Stimulated activated CD4-positive, alpha-beta T cell treated with anti-CD3 and anti-CD28 coated beads, Interleukin-15, amount 100 ng/mL, for 1 hour (primary cell): ENCODE results near the gene YWHAH.

ENCODE experiments used
- DNase-seq, 2 donors: peaks; one replicate each; pipeline ENCODE4 v3.0.0-alpha.2; 2020; ENCODE audit warnings: low read depth in 1 of 2, low spot score in 1 of 2

Gene YWHAH

DNA sequence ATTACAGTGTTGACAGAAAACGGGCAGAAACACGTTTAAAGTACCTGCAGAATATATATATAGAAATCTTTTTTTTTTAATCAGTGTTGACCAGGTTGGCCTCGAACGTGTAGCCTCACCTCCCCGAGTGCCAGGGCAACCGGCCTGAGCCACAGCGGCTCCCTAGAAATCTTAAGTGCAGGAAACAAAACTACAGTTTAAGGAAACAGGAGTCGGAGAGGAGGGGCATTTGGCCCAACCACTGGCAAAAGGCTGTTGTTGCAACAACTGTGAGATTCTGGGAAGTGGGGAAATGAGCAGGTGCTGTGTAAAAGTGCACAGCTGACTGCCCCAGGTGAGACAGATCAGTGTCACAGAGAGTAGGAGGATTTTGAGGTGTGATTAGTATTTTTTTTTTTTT, 3.7 kb downstream of the YWHAH start:
- no peak for DNase-seq

DNA sequence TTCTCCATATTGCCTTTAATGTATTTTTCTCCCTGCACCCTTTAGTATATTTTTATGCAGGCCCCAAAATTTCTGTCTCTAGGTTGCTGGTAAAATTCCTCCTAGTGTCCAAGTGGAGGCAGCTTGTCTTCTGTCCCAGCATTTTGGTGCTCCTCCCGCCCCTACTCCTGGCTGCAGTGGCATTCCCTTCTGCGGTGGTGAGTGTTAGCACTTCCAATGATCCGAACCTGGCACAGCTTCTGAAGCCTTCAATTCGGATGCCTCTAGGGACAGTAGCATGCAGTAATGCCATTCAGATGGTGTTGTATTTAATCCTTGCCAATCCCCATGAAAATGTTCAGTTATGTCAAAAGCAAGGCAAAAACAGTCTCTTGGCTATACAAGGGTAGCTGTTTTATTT, 5.9 kb downstream of the YWHAH start:
- DNase-seq = no peak

DNA sequence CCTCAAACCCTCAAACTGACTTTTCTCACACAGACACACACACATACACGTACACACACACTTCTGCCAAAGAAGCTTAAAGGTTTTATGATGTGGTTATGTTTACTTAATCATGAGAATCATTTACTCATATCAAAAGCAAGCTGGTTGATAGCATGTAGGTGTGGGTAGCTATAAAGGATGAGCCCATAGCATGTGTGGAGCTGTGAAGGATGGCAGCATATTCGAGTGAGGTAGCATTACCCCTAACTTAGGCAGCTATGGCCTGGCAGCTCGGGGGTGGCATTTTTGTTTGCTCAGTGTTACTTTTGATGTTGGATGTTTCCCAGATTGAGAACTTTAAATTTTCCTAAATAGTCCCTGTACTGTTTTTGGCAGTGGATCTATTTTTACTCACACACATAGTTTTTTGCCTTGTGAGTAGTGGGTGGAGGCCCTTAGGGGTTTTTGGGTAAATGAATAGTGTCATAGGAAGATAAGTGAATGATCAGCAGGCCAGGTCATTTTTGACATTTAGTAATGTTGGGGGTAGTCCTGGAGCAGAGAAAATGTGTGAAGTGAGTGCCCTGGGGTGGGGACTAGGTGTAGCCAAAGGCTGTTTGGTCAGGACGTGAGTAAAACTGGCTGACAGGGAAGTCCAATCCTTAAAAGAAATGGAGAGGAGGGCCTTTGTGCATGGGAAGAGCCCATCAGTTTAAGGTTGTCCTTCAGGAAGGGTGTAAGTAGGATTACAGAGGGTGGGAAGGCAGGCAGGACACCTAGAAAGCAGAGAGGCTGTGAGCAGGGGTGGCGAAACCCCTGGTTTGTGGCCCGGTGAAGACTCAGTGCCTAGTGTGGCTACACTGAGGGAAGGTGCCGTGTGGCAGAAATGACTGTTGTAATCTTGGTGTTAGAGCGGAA, 7.1 kb downstream of the YWHAH start:
- DNase-seq = no peak

- no peak for DNase-seq
These were observed 7.7 kb downstream of the YWHAH start for GRCh38 chr22:31952094-31952401.

GRCh38 chr22:31952472-31952871, 8.1 kb downstream of the YWHAH start:
- no peak for DNase-seq

DNA sequence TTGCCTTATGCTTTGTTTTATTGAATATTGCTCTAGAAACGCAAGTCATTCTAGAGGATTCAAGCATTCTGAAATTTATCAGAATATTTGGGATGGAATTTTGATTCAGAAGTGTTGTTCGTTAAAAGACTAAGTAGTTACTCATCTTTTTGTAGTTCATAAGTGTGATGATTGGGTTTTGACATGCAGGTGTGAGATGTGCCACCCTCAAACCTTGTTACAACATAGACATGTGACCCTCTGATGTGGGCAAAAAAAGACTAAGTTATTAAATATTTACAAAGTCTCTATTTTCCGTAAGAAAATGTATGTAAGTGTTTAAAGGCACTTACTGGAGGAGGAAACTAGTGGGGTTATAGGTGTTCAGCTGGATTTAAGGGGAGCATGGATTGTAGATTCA, 8.9 kb downstream of the YWHAH start:
- no peak for DNase-seq

DNA sequence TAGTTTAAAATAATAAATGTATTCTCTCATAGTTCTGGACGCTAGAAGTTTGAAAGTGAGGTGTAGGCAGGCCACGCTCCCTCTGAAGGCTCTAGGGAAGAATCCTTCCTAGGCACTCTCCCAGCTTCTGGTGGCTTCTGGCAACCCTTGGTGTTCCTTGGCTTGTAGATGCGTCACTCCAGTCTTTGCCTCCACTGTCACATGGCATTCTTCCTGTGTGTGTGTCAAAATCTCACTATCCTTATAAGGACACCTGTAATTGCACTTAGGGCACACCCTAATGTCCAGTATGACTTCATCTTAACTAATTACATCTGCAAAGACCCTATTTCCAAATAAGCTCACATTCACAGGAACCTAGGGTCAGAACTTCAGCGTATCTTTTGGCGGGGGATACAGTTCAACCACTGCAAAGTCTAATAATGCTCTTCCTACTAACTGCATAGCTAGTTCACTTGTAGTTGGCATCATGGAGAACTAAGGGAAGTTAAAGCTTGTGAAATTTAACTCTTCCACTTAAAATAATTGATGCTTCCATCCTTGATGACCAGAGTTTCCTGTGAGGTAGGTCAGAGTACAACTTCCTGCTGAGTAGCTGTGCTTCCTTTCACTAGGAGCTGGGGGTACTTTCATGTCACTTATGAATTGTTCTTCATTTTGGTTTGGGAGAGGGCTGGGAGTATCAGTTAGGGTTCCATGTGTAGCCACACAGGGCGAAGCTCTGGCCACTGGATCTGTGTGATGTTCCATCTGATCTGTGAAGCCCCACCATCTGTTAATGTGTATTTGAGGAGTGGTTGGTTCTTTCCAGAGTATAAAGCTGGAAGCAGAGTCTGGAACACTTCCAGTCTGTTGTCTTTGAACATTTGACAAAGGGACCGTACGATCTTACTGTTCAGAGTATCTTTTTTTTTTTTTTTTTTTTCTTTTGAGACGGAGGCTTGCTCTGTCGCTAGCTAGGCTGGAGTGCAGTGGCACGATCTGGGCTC, 10.5 kb downstream of the YWHAH start:
- DNase-seq = no peak

- no peak for DNase-seq
These were observed 12.0 kb downstream of the YWHAH start for GRCh38 chr22:31956360-31956759.

- no peak for DNase-seq
These were observed 13.7 kb downstream of the YWHAH start for GRCh38 chr22:31957970-31958594.

- DNase-seq = no peak
These were observed 14.4 kb downstream of the YWHAH start for GRCh38 chr22:31958625-31959239.

- no peak for DNase-seq
These were observed 16.4 kb downstream of the YWHAH start for GRCh38 chr22:31960767-31961166.

GRCh38 chr22:31962387-31963125, 18.2 kb downstream of the YWHAH start:
- no peak for DNase-seq

DNA sequence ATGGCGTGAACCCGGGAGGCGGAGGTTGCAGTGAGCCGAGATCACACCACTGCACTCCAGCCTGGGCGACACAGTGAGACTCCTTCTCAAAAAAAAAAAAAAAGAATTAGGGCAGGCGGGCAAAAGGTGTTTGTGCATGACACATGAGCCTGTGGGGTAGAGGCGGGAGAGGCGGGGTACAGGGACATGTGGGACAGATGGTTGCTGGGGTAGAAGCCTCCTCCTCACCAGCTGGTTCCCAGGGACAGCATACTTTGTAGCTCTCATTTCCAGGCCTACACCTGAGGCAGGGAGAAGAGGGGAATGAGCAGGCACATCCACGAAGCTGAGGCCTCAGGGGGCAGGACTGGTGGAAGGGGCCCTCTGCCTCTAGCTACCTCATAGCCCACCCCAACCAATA, 23.7 kb downstream of the YWHAH start:
- DNase-seq = no peak

- peak; percentile 39 to 45 for DNase-seq
These were observed 25.6 kb downstream of the YWHAH start for GRCh38 chr22:31969789-31970489.

DNA sequence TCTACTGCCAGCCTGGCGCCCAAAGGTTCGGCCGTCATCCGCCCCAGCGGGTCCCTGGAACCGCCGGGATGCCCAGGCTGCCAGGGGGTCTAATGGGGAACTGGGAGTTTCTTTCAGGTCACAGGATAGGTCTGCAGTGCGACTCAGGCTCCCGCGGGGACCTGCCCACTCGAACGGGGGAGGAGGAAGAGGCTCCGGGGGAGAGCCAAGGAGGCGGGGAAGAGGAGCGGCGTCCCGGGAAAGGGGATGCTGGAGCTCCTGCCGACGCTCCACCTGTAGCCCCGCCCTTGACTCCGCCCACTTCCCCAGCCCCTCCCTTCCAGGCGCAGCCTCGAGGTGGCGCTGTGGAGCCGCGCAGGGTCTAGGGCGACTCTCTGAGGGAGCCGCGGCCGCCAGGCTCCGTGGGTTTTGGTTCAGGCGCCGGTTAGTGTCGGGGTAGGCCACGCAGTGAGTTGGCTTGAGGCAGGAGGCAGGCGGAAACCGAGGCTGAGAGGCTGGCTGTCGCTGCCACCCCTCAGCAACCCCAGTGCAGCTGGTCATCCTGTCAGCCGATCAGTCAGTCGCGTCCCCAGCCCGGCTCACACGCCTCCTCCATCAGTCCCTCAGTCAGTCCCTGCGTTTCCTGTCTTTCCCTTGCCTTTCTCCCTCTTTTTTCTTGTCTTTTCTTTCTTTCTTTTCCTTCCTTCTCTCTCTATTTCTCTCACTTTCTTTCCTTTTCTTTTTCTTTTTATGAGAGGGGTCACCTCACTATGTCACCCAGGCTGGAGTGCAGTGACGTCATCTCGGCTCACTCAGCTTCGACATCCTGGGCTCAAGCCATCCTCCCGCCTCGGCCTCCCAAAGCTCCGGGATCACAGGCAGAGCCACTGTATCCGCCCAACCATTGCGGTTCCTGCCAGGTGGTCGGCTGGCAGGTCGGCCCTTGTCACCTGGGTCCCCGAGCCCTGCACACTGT, 26.4 kb downstream of the YWHAH start:
- peak; percentile 80 to 85 for DNase-seq

DNA sequence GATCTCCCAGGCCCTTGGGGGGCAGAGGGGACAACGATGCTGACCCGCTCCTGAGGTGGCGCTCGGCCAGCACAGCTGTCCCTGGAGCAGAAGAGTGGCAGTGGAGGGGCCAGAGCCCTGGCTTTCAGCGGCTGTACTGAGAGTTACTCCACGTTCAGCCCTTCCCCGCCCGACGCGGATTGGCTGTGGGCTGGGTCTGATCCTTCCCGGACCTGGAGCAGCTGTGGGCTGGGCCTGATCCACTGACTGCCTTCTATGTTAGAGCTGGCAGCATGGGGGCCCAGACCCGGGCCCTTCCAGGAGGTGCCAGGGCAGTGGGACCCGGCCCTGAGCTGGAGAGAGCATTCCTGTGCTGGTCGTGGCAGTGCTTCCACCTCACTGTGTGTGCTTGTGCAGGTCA, 27.8 kb downstream of the YWHAH start:
- DNase-seq = no peak

GRCh38 chr22:31973739-31974138, 29.4 kb downstream of the YWHAH start:
- no peak for DNase-seq

GRCh38 chr22:31977141-31977841, 33.0 kb downstream of the YWHAH start:
- DNase-seq = peak; percentile 54 to 74
